ENCODE measurements around the gene STX11.

Gene STX11

DNA sequence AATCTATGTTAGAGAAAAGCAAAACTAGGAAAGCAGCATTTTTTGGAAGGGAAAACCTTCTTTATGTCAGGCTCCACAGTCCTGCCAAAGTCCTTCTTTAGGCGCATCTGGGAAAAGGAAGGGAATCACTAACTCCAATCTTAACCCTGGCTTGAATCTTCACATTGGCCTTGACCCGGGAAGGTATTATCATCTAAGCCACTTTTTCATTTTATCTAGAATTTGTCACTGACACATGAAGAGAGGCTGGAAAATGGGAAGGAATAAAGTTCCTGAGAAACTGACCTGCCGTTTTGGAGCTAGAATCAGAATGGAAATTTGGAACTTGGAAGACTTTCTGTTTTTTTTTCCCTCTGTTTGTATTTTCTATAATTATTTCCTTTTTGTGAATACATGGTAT lies 81.4 kb downstream of the STX11 start:
- no peaks in the 10 kb centered on the region for H3K36me3 ChIP-seq (replicated peaks; ENCODE audit: insufficient read depth, low read length)
- no peak overlapping the region for H3K4me3 ChIP-seq (ENCODE audit: low read length)
- DNase-seq: no peak
- H3K4me2 ChIP-seq (ENCODE audit: low read depth, low read length): no peak overlapping the region
- no peak overlapping the region for H2AFZ ChIP-seq (ENCODE audit: low read length)
- H3K9me3 ChIP-seq (replicated peaks; ENCODE audit: insufficient read depth, low read length): no peaks in the 10 kb centered on the region
- TF ChIP-seq, protein P1, sequence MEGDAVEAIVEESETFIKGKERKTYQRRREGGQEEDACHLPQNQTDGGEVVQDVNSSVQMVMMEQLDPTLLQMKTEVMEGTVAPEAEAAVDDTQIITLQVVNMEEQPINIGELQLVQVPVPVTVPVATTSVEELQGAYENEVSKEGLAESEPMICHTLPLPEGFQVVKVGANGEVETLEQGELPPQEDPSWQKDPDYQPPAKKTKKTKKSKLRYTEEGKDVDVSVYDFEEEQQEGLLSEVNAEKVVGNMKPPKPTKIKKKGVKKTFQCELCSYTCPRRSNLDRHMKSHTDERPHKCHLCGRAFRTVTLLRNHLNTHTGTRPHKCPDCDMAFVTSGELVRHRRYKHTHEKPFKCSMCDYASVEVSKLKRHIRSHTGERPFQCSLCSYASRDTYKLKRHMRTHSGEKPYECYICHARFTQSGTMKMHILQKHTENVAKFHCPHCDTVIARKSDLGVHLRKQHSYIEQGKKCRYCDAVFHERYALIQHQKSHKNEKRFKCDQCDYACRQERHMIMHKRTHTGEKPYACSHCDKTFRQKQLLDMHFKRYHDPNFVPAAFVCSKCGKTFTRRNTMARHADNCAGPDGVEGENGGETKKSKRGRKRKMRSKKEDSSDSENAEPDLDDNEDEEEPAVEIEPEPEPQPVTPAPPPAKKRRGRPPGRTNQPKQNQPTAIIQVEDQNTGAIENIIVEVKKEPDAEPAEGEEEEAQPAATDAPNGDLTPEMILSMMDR (IDR thresholded peaks at IDR 0.05; ENCODE audit: low read length): no peak
- TF ChIP-seq EZH2 (optimal IDR thresholded peaks at IDR 0.05; ENCODE audit: low read depth, low read length): no peak
- H3K79me2 ChIP-seq (ENCODE audit: low read length): no peaks in the 10 kb centered on the region
- no peaks in the 10 kb centered on the region for H3K27me3 ChIP-seq (replicated peaks; ENCODE audit: insufficient read depth, low read length)
- no peaks in the 10 kb centered on the region for H3F3A ChIP-seq (ENCODE audit: insufficient read depth, low read length)
- H4K20me1 ChIP-seq (ENCODE audit: insufficient read depth, low read length): no peaks in the 10 kb centered on the region
- no peak overlapping the region for H3K9ac ChIP-seq (ENCODE audit: low read length)
- no peaks in the 10 kb centered on the region for H3K9me2 ChIP-seq (replicated peaks; ENCODE audit: insufficient read depth, low read length)
- no peak overlapping the region for H3K27ac ChIP-seq (ENCODE audit: low read length)
- no peaks in the 10 kb centered on the region for H3K4me1 ChIP-seq (ENCODE audit: low read length)

DNA sequence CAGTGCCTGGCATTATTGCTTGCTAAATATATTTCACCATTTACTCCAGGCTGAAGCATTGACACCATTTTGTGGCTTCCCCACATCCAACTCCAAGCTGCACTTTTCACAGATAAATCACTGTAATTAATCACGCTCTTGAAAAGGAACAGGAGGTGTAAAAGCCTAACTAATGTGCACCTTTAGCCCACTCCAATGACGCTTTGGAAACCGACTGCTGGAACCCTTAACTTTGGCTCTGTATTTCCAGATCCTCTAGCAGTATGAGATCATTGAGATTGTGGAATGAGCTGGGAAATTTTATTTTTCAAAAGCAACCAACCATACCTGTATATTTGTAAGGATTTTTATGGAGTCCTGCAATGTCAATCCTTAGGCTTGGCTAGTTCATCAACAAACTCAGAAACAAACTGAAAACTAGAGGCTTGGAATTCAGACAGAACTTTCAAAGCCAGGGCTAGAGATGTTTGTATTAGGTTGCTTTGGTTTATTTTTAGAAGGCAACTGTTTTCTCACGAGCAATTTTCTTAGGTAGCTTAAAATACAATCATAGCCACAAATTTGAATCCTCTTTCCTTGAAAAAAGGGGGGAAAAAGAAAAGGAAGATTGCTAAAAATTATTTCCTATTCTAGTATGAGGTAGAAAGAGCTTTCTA lies 82.0 kb downstream of the STX11 start:
- no peaks in the 10 kb centered on the region for H3K4me1 ChIP-seq (ENCODE audit: low read length)
- H3F3A ChIP-seq (ENCODE audit: insufficient read depth, low read length): no peaks in the 10 kb centered on the region
- H4K20me1 ChIP-seq (ENCODE audit: insufficient read depth, low read length): no peaks in the 10 kb centered on the region
- H3K4me3 ChIP-seq (ENCODE audit: low read length): no peak overlapping the region
- H3K4me2 ChIP-seq (ENCODE audit: low read depth, low read length): no peak overlapping the region
- no peaks in the 10 kb centered on the region for H3K9me3 ChIP-seq (replicated peaks; ENCODE audit: insufficient read depth, low read length)
- TF ChIP-seq EZH2 (optimal IDR thresholded peaks at IDR 0.05; ENCODE audit: low read depth, low read length) (no peak), EZH2phosphoT487 (IDR thresholded peaks at IDR 0.05; ENCODE audit: low read length) (no peak)
- TF ChIP-seq, protein P1 (IDR thresholded peaks at IDR 0.05; ENCODE audit: low read length): no peak
- no peak overlapping the region for H3K27ac ChIP-seq (ENCODE audit: low read length)
- H3K27me3 ChIP-seq (replicated peaks; ENCODE audit: insufficient read depth, low read length): no peaks in the 10 kb centered on the region
- no peak for DNase-seq
- H3K36me3 ChIP-seq (replicated peaks; ENCODE audit: insufficient read depth, low read length): no peaks in the 10 kb centered on the region
- H3K9ac ChIP-seq (ENCODE audit: low read length): no peak overlapping the region
- H3K79me2 ChIP-seq (ENCODE audit: low read length): no peaks in the 10 kb centered on the region
- no peak overlapping the region for H2AFZ ChIP-seq (ENCODE audit: low read length)
- no peaks in the 10 kb centered on the region for H3K9me2 ChIP-seq (replicated peaks; ENCODE audit: insufficient read depth, low read length)

DNA sequence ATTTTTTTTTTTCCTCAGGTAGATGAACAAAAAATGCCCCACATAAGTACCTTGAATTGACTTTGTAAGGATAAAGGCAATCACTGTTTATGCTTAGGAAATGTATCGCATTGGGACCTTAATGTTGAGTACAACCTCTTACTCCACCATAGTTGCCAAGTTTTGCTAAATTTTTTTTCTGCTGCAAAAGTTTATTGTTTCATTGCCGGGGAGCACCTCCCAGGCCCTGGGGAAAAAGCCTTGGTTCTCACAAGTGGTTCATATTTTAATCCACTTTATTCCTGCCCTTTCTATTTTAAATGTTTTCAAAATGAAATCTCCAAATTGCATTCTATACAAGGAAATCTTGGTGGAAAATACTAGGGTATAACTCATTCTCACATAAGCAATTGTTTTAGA lies 82.5 kb downstream of the STX11 start:
- Histone ChIP-seq H3K9me3 (replicated peaks; ENCODE audit: insufficient read depth, low read length) (no peaks in the 10 kb centered on the region), H3K4me2 (ENCODE audit: low read depth, low read length) (no peak overlapping the region), H3K27ac (ENCODE audit: low read length) (no peak overlapping the region), H3K9ac (ENCODE audit: low read length) (no peak overlapping the region), H3K4me1 (ENCODE audit: low read length) (no peaks in the 10 kb centered on the region), H3K9me2 (replicated peaks; ENCODE audit: insufficient read depth, low read length) (no peaks in the 10 kb centered on the region), H3K79me2 (ENCODE audit: low read length) (no peaks in the 10 kb centered on the region), H3K36me3 (replicated peaks; ENCODE audit: insufficient read depth, low read length) (no peaks in the 10 kb centered on the region), H4K20me1 (ENCODE audit: insufficient read depth, low read length) (no peaks in the 10 kb centered on the region), H3F3A (ENCODE audit: insufficient read depth, low read length) (no peaks in the 10 kb centered on the region), H2AFZ (ENCODE audit: low read length) (no peak overlapping the region), H3K4me3 (ENCODE audit: low read length) (no peak overlapping the region), H3K27me3 (replicated peaks; ENCODE audit: insufficient read depth, low read length) (no peaks in the 10 kb centered on the region)
- no peak for TF ChIP-seq EZH2 (optimal IDR thresholded peaks at IDR 0.05; ENCODE audit: low read depth, low read length)
- no peak for TF ChIP-seq EZH2phosphoT487 (IDR thresholded peaks at IDR 0.05; ENCODE audit: low read length)
- TF ChIP-seq, protein P1 (IDR thresholded peaks at IDR 0.05; ENCODE audit: low read length): no peak
- no peak for DNase-seq
